Right cardiac atrium (tissue), 5 donors: ENCODE results near the gene REEP3. TPM values are rescaled to one million over a fixed set of nuclear protein-coding genes. Genes with fewer than 3 reads are reported as not detected.

ENCODE experiments used
- ATAC-seq, 2 donors: fragments of 200-7000 bp; cut with Tn5 transposase; one replicate each; pipeline versions ENCODE4 v1.8.0 to v1.9.1; 2020; ENCODE audit warnings: moderate library complexity in 2 of 2, mild to moderate bottlenecking in 1 of 2
- DNase-seq, 3 donors: peaks; one replicate each; pipeline ENCODE4 v3.0.0-alpha.2; 2020
- H3K27ac ChIP-seq: one replicate; pipeline ENCODE4 v1.5.1; 2013; ENCODE audit warnings: mild to moderate bottlenecking, low read length, control low read depth, moderate library complexity
- H3K27me3 ChIP-seq: one replicate; pipeline ENCODE4 v1.6.1; 2013; ENCODE audit not compliant: control insufficient read depth, insufficient read depth
- H3K4me1 ChIP-seq: one replicate; pipeline ENCODE4 v1.6.1; 2013; ENCODE audit warnings: low read length; ENCODE audit not compliant: control insufficient read depth, insufficient read depth
- H3K4me3 ChIP-seq: one replicate; pipeline ENCODE4 v1.5.1; 2013; ENCODE audit warnings: low read length, control low read depth
- H3K9me3 ChIP-seq: one replicate; pipeline ENCODE4 v1.6.1; 2013; ENCODE audit warnings: low read length; ENCODE audit not compliant: control insufficient read depth
- WGBS: extraction: QIAGEN DNeasy Blood & Tissue Kit; methylation state at CpG from one replicate; pipeline ENCODE4 v1.1.7; 2013; 5-methylcytosine and 5-hydroxymethylcytosine counted together
- intact Hi-C, 4 donors: fragments of 100-400 bp; cut with DNase I; formaldehyde crosslinking; loops; one replicate each; pipeline versions ENCODE4 v1.11.0 to v1.14.0; 2022 to 2023
- polyA plus RNA-seq: library from polyadenylated mRNA; stranded (reverse); fragments of 200-250 nt; gene quantifications from one replicate; pipeline ENCODE4 v1.2.3, GENCODE V29; 2013
- total RNA-seq, 4 donors: library from RNA; stranded (reverse); fragmentation: NEBNext Ultra II Directional; extraction: Animal tissue kit (Norgen Biotek cat#: 25700); gene quantifications; one replicate each; pipeline ENCODE4 v1.2.1, GENCODE V29; 2021
- donor health status: healthy with polysubstance abuse.
- donor health status: DM: no; HTN: yes; CAD: no.
- donor health status: DM: no; HTN: no; CAD: no.
- donor health status: DM: no; HTN: yes; CAD: no; lungs with severe emphysema.
- donor health status: DM: yes; HTN: yes; CAD: no.

REEP3 gene
- total and polyA plus RNA-seq, 5 donors, result 11.9 to 29.7 (median 23.0) TPM

- ATAC-seq (no peak), DNase-seq (no peak)
- H3K9me3 ChIP-seq, result no peaks in the 10 kb centered on the region
- 97% methylated on average over 4 of the region's 4 CpGs for WGBS
- no peaks in the 10 kb centered on the region for H3K27me3 ChIP-seq
- no peak overlapping the region for H3K27ac ChIP-seq
- intact Hi-C loops, result no loop called here
- H3K4me1 ChIP-seq, result peaks cover 2% of the 10 kb centered on the region
- no peak overlapping the region for H3K4me3 ChIP-seq
Observed at GRCh38 chr10:63587191-63587590, 66.0 kb downstream of the REEP3 start.

DNA sequence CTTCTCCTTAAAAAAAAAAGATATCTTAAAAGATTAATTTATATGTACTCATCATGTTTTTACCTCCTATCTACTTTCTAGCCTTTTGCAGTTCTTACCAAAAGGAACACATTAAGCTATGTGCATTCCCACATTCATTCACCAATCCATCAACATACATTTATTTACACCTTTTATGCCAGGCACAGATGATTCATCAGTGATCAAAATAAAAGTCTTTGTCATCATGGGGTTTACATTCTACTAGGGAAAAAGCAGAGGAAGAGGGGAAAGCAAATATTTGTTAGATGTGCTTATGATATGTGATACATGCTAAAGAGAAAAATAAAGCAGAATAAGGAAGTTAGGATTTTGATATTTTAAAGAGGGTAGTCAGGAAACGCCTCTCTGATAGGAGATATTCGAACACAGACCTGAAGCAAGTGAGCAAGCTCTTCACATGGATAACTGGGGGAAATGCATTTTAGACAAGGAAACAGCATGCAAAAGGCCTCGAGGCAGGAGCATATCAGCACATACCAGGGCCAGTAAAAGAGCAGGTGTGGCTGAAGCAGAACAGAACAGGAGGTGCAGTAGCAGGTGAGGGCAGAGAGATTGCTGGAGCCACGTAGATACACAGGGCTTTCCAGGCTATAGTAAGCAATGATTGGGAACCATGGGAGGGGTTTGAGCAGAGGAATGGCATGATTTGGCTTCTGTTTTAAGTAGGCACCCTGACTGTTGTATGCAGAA lies 67.4 kb downstream of the REEP3 start:
- H3K4me1 ChIP-seq, result no peaks in the 10 kb centered on the region
- 68% methylated on average over 4 of the region's 4 CpGs for WGBS
- no peak overlapping the region for H3K27ac ChIP-seq
- no peaks in the 10 kb centered on the region for H3K27me3 ChIP-seq
- intact Hi-C loops, result no loop called here
- no peaks in the 10 kb centered on the region for H3K9me3 ChIP-seq
- ATAC-seq (peak in 1 of 2 donors; percentile 18), DNase-seq (no peak)
- no peak overlapping the region for H3K4me3 ChIP-seq

DNA sequence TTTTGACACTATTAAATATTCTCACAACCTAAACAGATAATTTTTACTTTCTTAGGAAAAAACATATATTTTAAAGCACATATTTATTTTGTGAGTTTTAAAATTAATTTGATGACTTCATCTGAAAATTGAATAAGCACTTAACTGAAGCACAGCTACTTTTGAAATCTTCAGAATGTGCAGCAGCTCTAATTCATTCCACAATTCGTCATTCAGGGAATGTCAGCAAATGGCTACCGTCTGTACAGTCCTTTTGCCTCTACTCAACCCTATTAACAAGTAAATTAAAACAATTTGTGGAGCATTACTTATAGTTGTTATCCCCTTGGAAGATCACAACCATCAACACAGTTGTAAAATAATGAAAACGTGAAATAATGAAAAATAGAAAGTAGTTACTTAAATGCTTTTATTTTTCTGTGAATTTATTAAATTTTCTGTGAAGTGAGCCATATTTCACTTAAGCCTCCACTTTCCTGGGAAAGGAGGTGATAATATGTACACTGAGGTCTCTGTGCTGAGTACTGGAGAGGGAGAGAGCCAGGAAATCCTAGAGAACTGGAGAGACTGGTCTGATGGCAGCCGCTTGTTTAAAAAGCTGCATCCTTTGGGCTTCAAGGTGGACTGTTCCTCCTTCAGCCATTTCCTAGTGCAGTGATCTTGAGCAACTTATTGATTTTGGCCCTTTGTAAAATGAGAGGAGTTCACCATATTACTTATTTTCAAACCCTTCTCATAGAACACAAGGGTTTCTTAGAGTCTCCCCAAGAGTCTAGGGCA lies 70.6 kb downstream of the REEP3 start:
- no peak for ATAC-seq
- 91% methylated on average over 4 of the region's 4 CpGs for WGBS
- Histone ChIP-seq H3K4me3 (no peak overlapping the region), H3K4me1 (no peaks in the 10 kb centered on the region), H3K27ac (no peak overlapping the region), H3K9me3 (no peaks in the 10 kb centered on the region), H3K27me3 (no peaks in the 10 kb centered on the region)
- no peak for DNase-seq
- intact Hi-C loops, result no loop called here

DNA sequence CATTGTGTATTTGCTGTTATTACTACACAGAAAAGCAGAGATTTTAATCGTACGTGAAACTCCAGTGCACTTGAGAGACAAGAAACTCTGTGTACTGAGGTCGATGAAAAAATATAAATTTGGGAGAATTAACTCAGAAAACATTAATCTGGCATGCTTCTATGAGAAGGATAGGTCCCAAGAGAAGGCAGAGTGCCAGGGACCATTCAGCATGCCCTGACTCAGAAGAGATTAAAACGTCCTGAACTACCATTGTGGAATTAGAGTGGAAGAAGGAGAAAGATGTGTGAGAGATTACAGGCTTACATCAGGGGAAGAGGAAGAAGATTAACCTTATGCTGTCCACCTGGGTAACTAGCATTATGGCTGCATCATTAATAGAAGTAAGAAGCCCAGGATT lies 72.4 kb downstream of the REEP3 start:
- no peak overlapping the region for H3K27ac ChIP-seq
- peak in 1 of 2 donors; percentile 36 for ATAC-seq
- 42% methylated on average over 4 of the region's 4 CpGs for WGBS
- DNase-seq, result peak in 1 of 3 donors; percentile 64
- no peaks in the 10 kb centered on the region for H3K27me3 ChIP-seq
- no peaks in the 10 kb centered on the region for H3K4me1 ChIP-seq
- H3K4me3 ChIP-seq, result no peak overlapping the region
- intact Hi-C loops, result no loop called here
- no peaks in the 10 kb centered on the region for H3K9me3 ChIP-seq

- no peaks in the 10 kb centered on the region for H3K9me3 ChIP-seq
- intact Hi-C loops, result no loop called here
- H3K27ac ChIP-seq, result no peak overlapping the region
- no peak overlapping the region for H3K4me3 ChIP-seq
- 24% methylated on average over 3 of the region's 3 CpGs for WGBS
- ATAC-seq (peak; percentile 26 to 91), DNase-seq (no peak)
- H3K4me1 ChIP-seq, result no peaks in the 10 kb centered on the region
- no peaks in the 10 kb centered on the region for H3K27me3 ChIP-seq
Observed at GRCh38 chr10:63595072-63595471, 73.9 kb downstream of the REEP3 start.

DNA sequence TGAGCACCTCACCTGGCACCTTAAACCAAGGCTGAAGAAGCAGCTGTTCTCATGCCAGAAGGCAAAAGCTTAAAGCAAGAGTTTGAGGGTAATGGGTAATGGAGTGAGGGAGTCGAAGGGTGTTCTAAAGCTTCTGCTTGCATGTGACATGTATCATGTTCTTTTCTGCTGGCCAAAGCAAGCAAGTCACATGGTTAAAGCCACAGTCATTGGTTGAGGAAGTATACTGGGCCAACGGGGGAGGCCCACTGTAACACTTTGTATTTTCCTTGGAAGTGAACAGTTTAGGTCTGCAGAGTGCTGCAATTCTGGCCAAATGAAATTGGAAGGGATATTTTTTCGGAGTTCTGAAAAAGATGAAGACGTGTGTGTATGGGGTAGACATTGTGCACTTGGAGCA lies 75.7 kb downstream of the REEP3 start:
- Histone ChIP-seq H3K4me3 (no peak overlapping the region), H3K9me3 (no peaks in the 10 kb centered on the region), H3K27ac (no peak overlapping the region), H3K27me3 (no peaks in the 10 kb centered on the region), H3K4me1 (no peaks in the 10 kb centered on the region)
- peak in 1 of 3 donors; percentile 40 for DNase-seq
- WGBS, result 42% methylated on average over 4 of the region's 4 CpGs
- ATAC-seq, result peak in 1 of 2 donors; percentile 76
- intact Hi-C loops, result no loop called here

- DNase-seq (no peak), ATAC-seq (no peak)
- Histone ChIP-seq H3K4me1 (no peaks in the 10 kb centered on the region), H3K27ac (no peak overlapping the region), H3K9me3 (no peaks in the 10 kb centered on the region), H3K27me3 (no peaks in the 10 kb centered on the region), H3K4me3 (no peak overlapping the region)
- intact Hi-C loops, result no loop called here
- WGBS, result 54% methylated on average over 1 of the region's 1 CpG
Observed at GRCh38 chr10:63600540-63600939, 79.3 kb downstream of the REEP3 start.

- ATAC-seq (no peak), DNase-seq (no peak)
- WGBS, result 88% methylated on average over 7 of the region's 7 CpGs
- H3K4me1 ChIP-seq, result peaks cover 1% of the 10 kb centered on the region
- H3K27ac ChIP-seq, result no peak overlapping the region
- H3K4me3 ChIP-seq, result no peak overlapping the region
- intact Hi-C loops, result no loop called here
- no peaks in the 10 kb centered on the region for H3K27me3 ChIP-seq
- no peaks in the 10 kb centered on the region for H3K9me3 ChIP-seq
Observed at GRCh38 chr10:63603709-63604445, 82.7 kb downstream of the REEP3 start.

DNA sequence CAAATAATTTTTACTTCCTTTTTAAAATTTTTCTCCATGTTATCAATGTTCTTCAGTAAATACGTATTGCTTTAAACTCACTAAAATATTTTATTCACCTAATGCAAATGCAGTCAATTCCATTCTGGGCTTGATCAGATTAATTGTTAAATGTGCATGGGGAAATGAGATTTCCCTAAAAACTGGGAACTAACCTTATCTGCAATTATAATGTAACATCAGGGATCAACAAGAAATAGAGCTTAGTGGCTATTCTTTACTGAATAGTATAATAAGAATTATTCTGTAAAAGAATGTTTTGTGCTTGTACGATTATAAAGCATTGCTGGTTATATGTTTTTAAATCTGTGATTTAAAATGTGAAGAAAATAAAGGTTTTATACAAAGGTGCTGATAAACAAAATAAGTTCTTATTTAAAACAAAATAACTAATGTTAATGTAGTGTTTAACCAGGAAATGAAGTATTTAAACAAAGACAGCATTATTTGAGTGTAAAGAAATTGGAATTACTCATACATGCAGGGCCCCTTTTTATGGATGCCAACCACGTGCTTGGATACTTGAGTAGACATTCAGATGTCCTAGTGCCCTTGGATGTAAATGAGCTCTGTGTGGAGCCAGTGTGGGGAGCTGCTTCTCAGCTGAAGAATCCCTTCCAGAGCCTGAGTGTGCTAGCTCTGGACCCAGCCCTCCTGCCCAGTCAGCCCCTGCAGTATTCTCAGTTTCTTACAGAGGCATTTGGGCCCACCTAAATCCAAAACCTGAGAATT lies 84.2 kb downstream of the REEP3 start:
- H3K27ac ChIP-seq, result no peak overlapping the region
- WGBS, result 78% methylated on average over 3 of the region's 3 CpGs
- ATAC-seq (peak in 1 of 2 donors; percentile 45), DNase-seq (no peak)
- intact Hi-C loops, result no loop called here
- no peak overlapping the region for H3K4me3 ChIP-seq
- no peaks in the 10 kb centered on the region for H3K9me3 ChIP-seq
- no peaks in the 10 kb centered on the region for H3K27me3 ChIP-seq
- H3K4me1 ChIP-seq, result peaks cover 1% of the 10 kb centered on the region

GRCh38 chr10:63608511-63608910 lies 87.3 kb downstream of the REEP3 start:
- no peak for ATAC-seq
- no peaks in the 10 kb centered on the region for H3K27me3 ChIP-seq
- H3K4me1 ChIP-seq, result peaks cover 1% of the 10 kb centered on the region
- intact Hi-C loops, result no loop called here
- 93% methylated on average over 1 of the region's 1 CpG for WGBS
- DNase-seq, result no peak
- H3K27ac ChIP-seq, result no peak overlapping the region
- no peaks in the 10 kb centered on the region for H3K9me3 ChIP-seq
- H3K4me3 ChIP-seq, result no peak overlapping the region
